UCSD-AML1 (cell line): Measurements from ENCODE around the gene LDB1.

Experiments
- DNase-seq: peaks from one replicate; lab custom pipeline; 2025; ENCODE audit not compliant: unreplicated experiment; lab: John Stamatoyannopoulos, UW

The LDB1 gene

GRCh38 chr10:102120142-102120990 is at the start of gene LDB1:
LDB1 (minus strand) TSS chr10:102120368; CDS start chr10:102120110, 258 bp downstream.
- DNase-seq, result peak; percentile 83

GRCh38 chr10:102167861-102168260 is 47.7 kb upstream of the LDB1 start:
- DNase-seq, result no peak

- DNase-seq, result peak; percentile 17
These were observed 43.3 kb upstream of the LDB1 start for GRCh38 chr10:102163342-102163989.

GRCh38 chr10:102159831-102160230 is 39.7 kb upstream of the LDB1 start:
- no peak for DNase-seq

GRCh38 chr10:102159051-102159597 is 39.0 kb upstream of the LDB1 start:
- DNase-seq, result no peak

- no peak for DNase-seq
These were observed 37.1 kb upstream of the LDB1 start for GRCh38 chr10:102157224-102157623.

GRCh38 chr10:102154466-102155116 is 34.4 kb upstream of the LDB1 start:
- DNase-seq, result no peak

- DNase-seq, result no peak
These were observed 33.0 kb upstream of the LDB1 start for GRCh38 chr10:102153093-102153620.

GRCh38 chr10:102152545-102152890 is 32.4 kb upstream of the LDB1 start:
- no peak for DNase-seq

GRCh38 chr10:102151774-102152544 is 31.8 kb upstream of the LDB1 start, which contains the start of gene NOLC1:
NOLC1 (plus strand) TSS chr10:102152389; CDS start chr10:102152411, 22 bp downstream.
- peak; percentile 99 for DNase-seq

- no peak for DNase-seq
These were observed 31.0 kb upstream of the LDB1 start for GRCh38 chr10:102150970-102151773.

GRCh38 chr10:102148275-102148674 is 28.1 kb upstream of the LDB1 start:
- no peak for DNase-seq

- DNase-seq, result no peak
These were observed 27.4 kb upstream of the LDB1 start for GRCh38 chr10:102147561-102147960.

- no peak for DNase-seq
These were observed 26.8 kb upstream of the LDB1 start for GRCh38 chr10:102146971-102147428.

GRCh38 chr10:102141583-102142107 is 21.5 kb upstream of the LDB1 start:
- DNase-seq, result no peak

GRCh38 chr10:102140913-102141540 is 20.9 kb upstream of the LDB1 start:
- DNase-seq, result no peak

- no peak for DNase-seq
These were observed 20.1 kb upstream of the LDB1 start for GRCh38 chr10:102140218-102140617.

- DNase-seq, result no peak
These were observed 19.3 kb upstream of the LDB1 start for GRCh38 chr10:102139281-102140110.
